IPS-20b (cell line): ENCODE measurements around the gene OPCML.

Experiments used
- H3K27ac ChIP-seq: one replicate; pipeline ENCODE4 v1.5.1; 2013; ENCODE audit warnings: low read length
- H3K27me3 ChIP-seq: 2 replicates; pipeline ENCODE4 v1.6.1; 2013; ENCODE audit warnings: mild to moderate bottlenecking, low read length, inconsistent platforms; ENCODE audit not compliant: insufficient read depth
- H3K36me3 ChIP-seq: 2 replicates; pipeline ENCODE4 v1.6.1; 2013; ENCODE audit warnings: low read depth, mild to moderate bottlenecking, inconsistent platforms, low read length, moderate library complexity; ENCODE audit not compliant: insufficient read depth
- H3K4me1 ChIP-seq: 2 replicates; pipeline ENCODE4 v1.6.1; 2013; ENCODE audit warnings: mild to moderate bottlenecking, control low read depth, inconsistent platforms, low read length, moderate library complexity; ENCODE audit not compliant: insufficient read depth
- H3K4me3 ChIP-seq: 2 replicates; pipeline ENCODE4 v1.5.1; 2013; ENCODE audit warnings: mild to moderate bottlenecking, low read length, inconsistent platforms
- H3K9ac ChIP-seq: 2 replicates; pipeline ENCODE4 v1.6.1; 2013; ENCODE audit warnings: low read depth, mild to moderate bottlenecking, inconsistent platforms, low read length, moderate library complexity
- H3K9me3 ChIP-seq: 2 replicates; pipeline ENCODE4 v1.6.1; 2013; ENCODE audit warnings: mild to moderate bottlenecking, low read depth, low read length, inconsistent platforms; ENCODE audit not compliant: insufficient read depth

OPCML gene

GRCh38 chr11:132743601-132744000, 788.7 kb downstream of the OPCML start:
- no peak overlapping the region for H3K9ac ChIP-seq
- no peaks in the 10 kb centered on the region for H3K4me1 ChIP-seq
- H3K4me3 ChIP-seq, result no peak overlapping the region
- H3K27me3 ChIP-seq, result no peaks in the 10 kb centered on the region
- H3K9me3 ChIP-seq, result no peaks in the 10 kb centered on the region
- no peak overlapping the region for H3K27ac ChIP-seq
- H3K36me3 ChIP-seq, result no peaks in the 10 kb centered on the region

- no peaks in the 10 kb centered on the region for H3K4me1 ChIP-seq
- H3K27ac ChIP-seq, result no peak overlapping the region
- H3K36me3 ChIP-seq, result no peaks in the 10 kb centered on the region
- no peaks in the 10 kb centered on the region for H3K9me3 ChIP-seq
- no peak overlapping the region for H3K9ac ChIP-seq
- no peaks in the 10 kb centered on the region for H3K27me3 ChIP-seq
- no peak overlapping the region for H3K4me3 ChIP-seq
Measured at GRCh38 chr11:132742929-132743328, 789.4 kb downstream of the OPCML start.

DNA sequence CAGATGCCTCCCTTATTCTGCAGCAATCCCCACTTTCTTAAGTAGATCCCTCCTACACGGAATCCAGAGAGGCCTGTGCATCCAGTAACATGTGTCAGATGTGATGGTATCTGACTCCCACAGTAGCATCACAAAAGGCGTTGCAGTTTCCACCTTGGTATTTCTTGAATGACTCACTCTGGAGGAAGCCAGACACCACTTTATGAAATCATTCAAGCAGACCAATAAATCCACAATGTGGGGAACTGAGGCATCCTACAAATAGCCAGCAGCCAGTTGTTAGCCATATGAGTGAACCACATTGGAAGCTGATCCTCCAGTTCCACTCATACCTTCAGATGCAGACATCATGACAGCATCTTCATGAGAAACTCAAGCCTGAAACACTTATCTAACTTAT, 798.1 kb downstream of the OPCML start:
- no peaks in the 10 kb centered on the region for H3K27me3 ChIP-seq
- H3K4me1 ChIP-seq, result no peaks in the 10 kb centered on the region
- H3K4me3 ChIP-seq, result no peak overlapping the region
- no peak overlapping the region for H3K9ac ChIP-seq
- H3K27ac ChIP-seq, result no peak overlapping the region
- H3K9me3 ChIP-seq, result no peaks in the 10 kb centered on the region
- no peaks in the 10 kb centered on the region for H3K36me3 ChIP-seq

GRCh38 chr11:132728026-132728425, 804.3 kb downstream of the OPCML start:
- Histone ChIP-seq H3K36me3 (no peaks in the 10 kb centered on the region), H3K27ac (no peak overlapping the region), H3K4me1 (no peaks in the 10 kb centered on the region), H3K9me3 (peaks cover 12% of the 10 kb centered on the region), H3K4me3 (no peak overlapping the region), H3K9ac (no peak overlapping the region), H3K27me3 (no peaks in the 10 kb centered on the region)

- no peaks in the 10 kb centered on the region for H3K36me3 ChIP-seq
- peaks cover 12% of the 10 kb centered on the region for H3K9me3 ChIP-seq
- no peaks in the 10 kb centered on the region for H3K4me1 ChIP-seq
- no peak overlapping the region for H3K27ac ChIP-seq
- H3K9ac ChIP-seq, result no peak overlapping the region
- no peak overlapping the region for H3K4me3 ChIP-seq
- no peaks in the 10 kb centered on the region for H3K27me3 ChIP-seq
Measured at GRCh38 chr11:132721526-132721925, 810.8 kb downstream of the OPCML start.

DNA sequence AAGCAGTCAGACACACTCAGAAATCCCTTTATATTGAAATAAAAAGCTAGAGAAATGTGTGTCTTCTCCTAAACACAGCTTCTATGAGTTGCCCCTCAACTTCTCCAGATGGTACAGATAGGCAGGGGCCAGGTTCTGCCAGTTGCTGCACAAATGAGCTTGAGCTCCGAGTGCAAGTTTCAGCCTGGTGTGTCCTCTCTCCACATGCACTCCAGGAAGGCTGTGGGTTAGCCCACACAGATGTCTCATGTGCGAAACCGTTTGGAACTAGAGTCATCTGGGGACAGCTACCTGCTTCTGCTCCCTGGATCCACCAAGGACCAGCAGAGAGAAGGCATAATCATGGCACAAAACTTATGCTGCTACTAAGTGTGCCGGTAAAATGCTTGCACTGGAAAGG, 812.6 kb downstream of the OPCML start:
- H3K36me3 ChIP-seq, result no peaks in the 10 kb centered on the region
- no peak overlapping the region for H3K4me3 ChIP-seq
- H3K27ac ChIP-seq, result no peak overlapping the region
- H3K9ac ChIP-seq, result no peak overlapping the region
- peaks cover 1% of the 10 kb centered on the region; the same call in 1 of the 2 replicates for H3K9me3 ChIP-seq
- no peaks in the 10 kb centered on the region for H3K27me3 ChIP-seq
- no peaks in the 10 kb centered on the region for H3K4me1 ChIP-seq

GRCh38 chr11:132718711-132719671, 813.3 kb downstream of the OPCML start:
- Histone ChIP-seq H3K27ac (no peak overlapping the region), H3K9ac (no peak overlapping the region), H3K36me3 (no peaks in the 10 kb centered on the region), H3K4me3 (no peak overlapping the region), H3K9me3 (no peaks in the 10 kb centered on the region), H3K27me3 (no peaks in the 10 kb centered on the region), H3K4me1 (no peaks in the 10 kb centered on the region)

DNA sequence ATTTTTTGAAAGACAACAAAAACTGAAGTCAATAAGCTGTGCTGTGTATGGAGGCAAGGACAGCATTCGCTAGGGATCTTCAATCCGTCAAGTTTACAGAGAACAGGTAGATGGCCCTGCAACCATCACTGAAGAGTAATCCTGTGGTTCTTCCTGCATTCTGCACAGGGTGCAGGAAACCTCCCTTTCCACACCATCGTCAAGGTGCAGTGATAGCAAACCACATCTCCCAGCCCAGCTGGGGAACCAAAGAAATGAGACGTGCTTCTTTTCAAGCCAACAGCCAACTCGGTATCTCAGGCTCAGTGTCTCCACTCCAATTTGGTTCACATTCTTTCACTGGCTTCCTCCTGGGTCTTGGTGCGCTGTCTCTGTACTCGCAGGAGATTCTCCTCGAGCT, 814.5 kb downstream of the OPCML start:
- no peaks in the 10 kb centered on the region for H3K27me3 ChIP-seq
- H3K27ac ChIP-seq, result no peak overlapping the region
- H3K4me3 ChIP-seq, result no peak overlapping the region
- no peak overlapping the region for H3K9ac ChIP-seq
- H3K9me3 ChIP-seq, result no peaks in the 10 kb centered on the region
- H3K36me3 ChIP-seq, result no peaks in the 10 kb centered on the region
- no peaks in the 10 kb centered on the region for H3K4me1 ChIP-seq

GRCh38 chr11:132716037-132716436, 816.3 kb downstream of the OPCML start:
- H3K4me1 ChIP-seq, result no peaks in the 10 kb centered on the region
- no peaks in the 10 kb centered on the region for H3K9me3 ChIP-seq

GRCh38 chr11:132714859-132715440, 817.4 kb downstream of the OPCML start:
- no peaks in the 10 kb centered on the region for H3K27me3 ChIP-seq
- H3K36me3 ChIP-seq, result no peaks in the 10 kb centered on the region
- H3K9ac ChIP-seq, result no peak overlapping the region
- no peaks in the 10 kb centered on the region for H3K4me1 ChIP-seq
- H3K27ac ChIP-seq, result no peak overlapping the region
- no peak overlapping the region for H3K4me3 ChIP-seq
- H3K9me3 ChIP-seq, result no peaks in the 10 kb centered on the region

More at GRCh38 chr11:132716037-132716436, 816.3 kb downstream of the OPCML start:
- no peak overlapping the region for H3K9ac ChIP-seq
- H3K27me3 ChIP-seq, result no peaks in the 10 kb centered on the region
- H3K36me3 ChIP-seq, result no peaks in the 10 kb centered on the region
- no peak overlapping the region for H3K27ac ChIP-seq
- H3K4me3 ChIP-seq, result no peak overlapping the region

DNA sequence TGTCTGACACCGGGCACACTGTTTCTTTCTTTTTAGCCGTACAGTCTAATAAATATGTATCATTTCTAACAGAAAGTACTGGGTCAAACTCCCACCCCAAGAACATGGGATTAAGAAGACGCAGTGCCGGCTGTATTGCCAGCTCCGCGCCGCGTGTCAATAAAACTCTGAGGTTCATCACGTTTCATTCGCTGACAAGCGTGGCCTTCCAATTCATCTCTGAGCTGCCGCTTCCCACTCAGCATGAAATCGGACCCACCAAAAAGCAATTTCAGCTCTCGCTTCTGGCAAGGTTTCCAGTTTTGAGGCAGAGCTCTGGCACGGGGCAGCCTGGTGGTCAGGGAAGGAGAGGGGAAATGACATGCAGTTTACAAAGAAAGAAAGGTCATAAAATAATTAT, 819.8 kb downstream of the OPCML start:
- no peaks in the 10 kb centered on the region for H3K27me3 ChIP-seq

More for the DNA sequence above, 819.8 kb downstream of the OPCML start:
- Histone ChIP-seq H3K27ac (no peak overlapping the region), H3K9me3 (no peaks in the 10 kb centered on the region), H3K4me3 (no peak overlapping the region), H3K36me3 (no peaks in the 10 kb centered on the region), H3K9ac (no peak overlapping the region), H3K4me1 (no peaks in the 10 kb centered on the region; the same call in 1 of the 2 replicates)
